Mammary epithelial cell (primary cell): ENCODE data around the gene NTM.

Experiments
- CTCF ChIP-seq, 2 donors: IDR thresholded peaks in 1 of 2; conservative IDR thresholded peaks in 1 of 2; 2 replicates each; pipeline ENCODE4 v1.5.1; 2011 to 2012; ENCODE audit warnings: inconsistent platforms in 2 of 2, low read length in 2 of 2, mild to moderate bottlenecking in 2 of 2, control low read depth in 1 of 2, low read depth in 1 of 2; ENCODE audit not compliant: insufficient read depth in 1 of 2; ENCODE audit errors: extremely low read depth in 1 of 2
- EZH2 ChIP-seq: IDR thresholded peaks from 2 replicates; pipeline ENCODE4 v1.6.1; 2012; ENCODE audit warnings: low read length, inconsistent platforms, borderline replicate concordance

DNA sequence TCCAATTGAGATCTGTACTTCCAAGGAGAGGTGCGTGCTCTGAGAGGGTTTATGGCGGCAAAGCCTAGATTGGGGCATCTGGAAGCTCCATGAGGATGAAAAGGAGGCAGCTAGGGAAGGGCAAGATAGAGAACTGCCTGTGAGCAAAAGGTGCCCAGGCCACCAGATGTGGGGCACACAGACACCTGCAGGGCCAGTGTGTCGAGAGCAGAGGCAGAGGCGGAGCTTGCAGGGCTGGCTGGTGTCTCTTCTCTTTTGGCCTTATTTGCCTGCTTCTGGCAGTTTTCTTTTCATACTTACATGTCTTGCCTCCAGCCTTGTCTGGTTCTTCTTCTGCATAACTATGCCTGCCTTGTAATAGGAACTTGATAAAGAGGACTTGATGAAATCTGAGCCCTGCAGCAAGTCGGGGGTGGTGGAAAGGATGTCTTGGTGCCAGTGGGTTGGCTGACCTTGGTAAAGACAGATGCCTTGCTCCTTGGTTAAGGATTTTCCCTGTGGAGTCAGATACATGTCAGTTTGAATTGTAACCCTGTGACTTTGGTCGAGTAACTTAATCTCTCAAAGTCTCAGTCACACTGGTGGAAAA, 680.3 kb downstream of the NTM start:
- no peak for TF ChIP-seq CTCF (conservative IDR thresholded peaks at IDR 0.05 in 1 of 2, IDR thresholded peaks at IDR 0.05 in 1 of 2; ENCODE audit: extremely low read depth in 1 of 2, insufficient read depth in 1 of 2, low read depth in 1 of 2, low read length in 2 of 2)
- no peak for TF ChIP-seq EZH2
